H1 (cell line): ENCODE measurements around the gene C9orf50. TPM values are rescaled to one million over a fixed set of nuclear protein-coding genes. Genes with fewer than 3 reads are reported as not detected.
A peak's percentile ranks its signal among the peaks of the same experiment; 100 is the strongest.

Experiments used
- CTCF ChIA-PET: fragments of 300-600 bp; sonication (Branson Sonifier 250); formaldehyde crosslinking; loops from one replicate; lab custom pipeline; 2021; ENCODE audit not compliant: partially characterized antibody; lab: Charles Lee
- POLR2A ChIA-PET: fragments of 300-600 bp; sonication (Branson Sonifier 250); formaldehyde crosslinking; loops from one replicate; lab custom pipeline; 2021; ENCODE audit warnings: inconsistent platforms; ENCODE audit not compliant: partially characterized antibody; lab: Charles Lee
- DNase-seq, 2 experiments: peaks; one replicate each; pipeline versions ENCODE4 v3.0.0 to v3.0.0-alpha.2; 2010 to 2022; ENCODE audit warnings: low spot score in 2 of 2, low read depth in 1 of 2, mixed read lengths in 1 of 2
- FAIRE-seq: peaks from 2 replicates; lab custom pipeline; 2011; peaks lifted over from hg19 to GRCh38; lab: Jason Lieb, UNC
- H2AFZ ChIP-seq: 2 replicates; pipeline ENCODE4 v1.8.1; 2012; ENCODE audit warnings: low read length, inconsistent platforms
- H2AK5ac ChIP-seq: 2 replicates; pipeline ENCODE4 v1.6.1; 2013; ENCODE audit warnings: low read depth, low read length
- H2BK120ac ChIP-seq: replicated peaks from 2 replicates; pipeline ENCODE3; 2013; ENCODE audit warnings: low read depth, low read length, inconsistent platforms
- H2BK12ac ChIP-seq: 2 replicates; pipeline ENCODE4 v1.6.1; 2013; ENCODE audit warnings: low read depth, low read length
- H2BK15ac ChIP-seq: 2 replicates; pipeline ENCODE4 v1.6.1; 2013; ENCODE audit warnings: low read length
- H2BK20ac ChIP-seq: 2 replicates; pipeline ENCODE4 v1.6.1; 2013; ENCODE audit warnings: low read length
- H2BK5ac ChIP-seq: 2 replicates; pipeline ENCODE4 v1.6.1; 2013; ENCODE audit warnings: low read depth, low read length
- H3K14ac ChIP-seq: 2 replicates; pipeline ENCODE4 v1.6.1; 2013; ENCODE audit warnings: inconsistent platforms; ENCODE audit not compliant: insufficient read length
- H3K18ac ChIP-seq: 2 replicates; pipeline ENCODE4 v1.6.1; 2013; ENCODE audit warnings: low read length; ENCODE audit errors: extremely low read depth
- H3K23ac ChIP-seq: 2 replicates; pipeline ENCODE4 v1.6.1; 2013; ENCODE audit warnings: inconsistent platforms; ENCODE audit not compliant: insufficient read length
- H3K23me2 ChIP-seq: 2 replicates; pipeline ENCODE4 v1.6.1; 2013; ENCODE audit warnings: low read depth, low read length
- H3K27ac ChIP-seq: 2 replicates; pipeline ENCODE4 v1.6.1; 2011; ENCODE audit warnings: low read depth, low read length, inconsistent platforms
- H3K27me3 ChIP-seq, 4 experiments: replicated peaks in 1 of 4; 1 replicate in 1 of 4; 2 replicates in 3 of 4; pipeline versions ENCODE4 v1.6.1 to v1.8.1; 2011 to 2013; ENCODE audit warnings: low read length in 3 of 4, mild to moderate bottlenecking in 3 of 4, inconsistent platforms in 2 of 4, mixed read lengths in 2 of 4, moderate library complexity in 1 of 4; ENCODE audit not compliant: control insufficient read depth in 3 of 4, insufficient read depth in 3 of 4; ENCODE audit errors: extremely low read depth in 1 of 4
- H3K36me3 ChIP-seq, 4 experiments: 2 replicates each; pipeline versions ENCODE4 v1.6.1 to v1.8.1; 2011 to 2013; ENCODE audit warnings: mild to moderate bottlenecking in 4 of 4, low read length in 3 of 4, moderate library complexity in 2 of 4, control low read depth in 1 of 4, inconsistent platforms in 1 of 4; ENCODE audit not compliant: insufficient read depth in 4 of 4, control insufficient read depth in 2 of 4
- H3K4ac ChIP-seq: replicated peaks from 2 replicates; pipeline ENCODE3; 2013; ENCODE audit warnings: low read length, low read depth, mixed read lengths, inconsistent platforms; ENCODE audit not compliant: insufficient read length
- H3K4me1 ChIP-seq, 4 experiments: replicated peaks in 1 of 4; 1 replicate in 1 of 4; 2 replicates in 3 of 4; pipeline versions ENCODE4 v1.6.1 to v1.8.1; 2011 to 2013; ENCODE audit warnings: low read length in 3 of 4, inconsistent platforms in 2 of 4, mixed read lengths in 1 of 4; ENCODE audit not compliant: insufficient read depth in 4 of 4, control insufficient read depth in 3 of 4
- H3K4me2 ChIP-seq, 2 experiments: 2 replicates each; pipeline versions ENCODE4 v1.6.1 to v1.8.1; 2011 to 2013; ENCODE audit warnings: low read depth in 2 of 2, low read length in 2 of 2, control low read depth in 1 of 2, inconsistent platforms in 1 of 2, mild to moderate bottlenecking in 1 of 2; ENCODE audit not compliant: insufficient read depth in 1 of 2
- H3K4me3 ChIP-seq, 4 experiments: fragments of 200-600, 300-600 bp in 1 of 4; sonication (generic), shearing (Covaris generic), sonication (Bioruptor Twin) in 1 of 4; 2 replicates each; pipeline versions ENCODE4 v1.5.1 to v1.8.1; 2011 to 2016; ENCODE audit warnings: low read length in 4 of 4, low read depth in 3 of 4, control low read depth in 2 of 4, inconsistent platforms in 2 of 4, mild to moderate bottlenecking in 2 of 4, mixed read lengths in 1 of 4, moderate library complexity in 1 of 4; ENCODE audit not compliant: insufficient read depth in 2 of 4; ENCODE audit errors: extremely low read depth in 1 of 4
- H3K56ac ChIP-seq: replicated peaks from 2 replicates; pipeline ENCODE3; 2013; ENCODE audit warnings: low read depth, mild to moderate bottlenecking, mixed read lengths, low read length, inconsistent platforms; ENCODE audit not compliant: insufficient read length
- H3K79me1 ChIP-seq: 2 replicates; pipeline ENCODE4 v1.6.1; 2013; ENCODE audit warnings: low read depth, low read length, control low read depth
- H3K79me2 ChIP-seq, 2 experiments: 2 replicates each; pipeline versions ENCODE4 v1.6.1 to v1.8.1; 2012 to 2013; ENCODE audit warnings: low read length in 2 of 2, mild to moderate bottlenecking in 2 of 2, inconsistent platforms in 1 of 2; ENCODE audit not compliant: insufficient read depth in 2 of 2, control insufficient read depth in 1 of 2
- H3K9ac ChIP-seq, 4 experiments: replicated peaks in 1 of 4; 1 replicate in 1 of 4; 2 replicates in 3 of 4; pipeline versions ENCODE4 v1.6.1 to v1.8.1; 2011 to 2013; ENCODE audit warnings: low read depth in 3 of 4, low read length in 3 of 4, control low read depth in 2 of 4, mild to moderate bottlenecking in 2 of 4, moderate library complexity in 2 of 4, inconsistent platforms in 1 of 4; ENCODE audit errors: extremely low read depth in 1 of 4
- H3K9me3 ChIP-seq, 2 experiments: 2 replicates each; pipeline versions ENCODE4 v1.6.1 to v1.8.1; 2012 to 2013; ENCODE audit warnings: mild to moderate bottlenecking in 2 of 2, moderate library complexity in 2 of 2, control low read depth in 1 of 2, inconsistent platforms in 1 of 2, low read depth in 1 of 2, low read length in 1 of 2, mixed read lengths in 1 of 2; ENCODE audit not compliant: insufficient read depth in 2 of 2
- H4K20me1 ChIP-seq, 2 experiments: replicated peaks in 1 of 2; 2 replicates each; pipeline versions ENCODE3 to v1.8.1; 2011 to 2013; ENCODE audit warnings: inconsistent platforms in 2 of 2, low read length in 2 of 2, mild to moderate bottlenecking in 1 of 2; ENCODE audit not compliant: insufficient read depth in 2 of 2, control insufficient read depth in 1 of 2
- H4K5ac ChIP-seq: 2 replicates; pipeline ENCODE4 v1.6.1; 2013; ENCODE audit warnings: low read length, low read depth, mixed read lengths, inconsistent platforms; ENCODE audit not compliant: insufficient read length
- H4K8ac ChIP-seq: 2 replicates; pipeline ENCODE4 v1.8.0; 2013; ENCODE audit warnings: mild to moderate bottlenecking, moderate library complexity, low read length, inconsistent platforms; ENCODE audit not compliant: insufficient read depth; ENCODE audit errors: extremely low read depth
- H4K91ac ChIP-seq: replicated peaks from 2 replicates; pipeline ENCODE3; 2013; ENCODE audit warnings: low read length, mixed read lengths, inconsistent platforms; ENCODE audit not compliant: insufficient read length
- CBX5 ChIP-seq: fragments of 300-800, 300-1000 bp; sonication (generic); IDR thresholded peaks from 2 replicates; pipeline ENCODE4 v1.7.1; 2016; ENCODE audit warnings: antibody characterized with exemption, low read length, low read depth
- EP300 ChIP-seq, 2 experiments: IDR thresholded peaks; 1 replicate in 1 of 2; 2 replicates in 1 of 2; pipeline ENCODE4 v1.6.1; 2011 to 2012; ENCODE audit warnings: low read depth in 2 of 2, low read length in 2 of 2, mild to moderate bottlenecking in 2 of 2, borderline replicate concordance in 1 of 2, inconsistent platforms in 1 of 2, moderate library complexity in 1 of 2
- GABPA ChIP-seq: IDR thresholded peaks from 2 replicates; pipeline ENCODE4 v1.6.1; 2011; ENCODE audit warnings: mild to moderate bottlenecking, low read length, moderate library complexity, borderline replicate concordance; ENCODE audit not compliant: insufficient read depth
- KDM4A ChIP-seq: IDR thresholded peaks from one replicate; pipeline ENCODE4 v1.7.1; 2012; ENCODE audit warnings: low read depth, mild to moderate bottlenecking, moderate library complexity, low read length, inconsistent platforms; ENCODE audit not compliant: severe bottlenecking
- KDM5A ChIP-seq: fragments of 200-600 bp; IDR thresholded peaks from 2 replicates; pipeline ENCODE4 v1.7.1; 2012; ENCODE audit warnings: mild to moderate bottlenecking, low read length, inconsistent platforms, mixed read lengths
- NRF1 ChIP-seq: IDR thresholded peaks from 2 replicates; pipeline ENCODE4 v1.6.1; 2011; ENCODE audit warnings: mild to moderate bottlenecking, low read depth, low read length, improper control_type of control experiment
- SIRT6 ChIP-seq: IDR thresholded peaks from one replicate; pipeline ENCODE4 v1.7.1; 2012; ENCODE audit warnings: low read length, inconsistent platforms
- SUZ12 ChIP-seq: fragments of 200-600 bp; sonication (generic); IDR thresholded peaks from 2 replicates; pipeline ENCODE4 v1.6.1; 2012; ENCODE audit warnings: mild to moderate bottlenecking, inconsistent platforms, low read length, moderate library complexity, mixed read lengths
- TBP ChIP-seq: IDR thresholded peaks from 2 replicates; pipeline ENCODE4 v1.6.1; 2011; ENCODE audit warnings: low read depth, low read length, improper control_type of control experiment
- WGBS, 2 experiments: shearing (Covaris generic) in 1 of 2; methylation state at CpG; one replicate each; pipeline versions ENCODE4 v1.1.6 to v1.1.7; 2013 to 2015; ENCODE audit warnings: low lambda C conversion rate in 2 of 2, mixed read lengths in 2 of 2, inconsistent platforms in 1 of 2, low coverage in 1 of 2, missing lambda C conversion rate in 1 of 2; ENCODE audit not compliant: insufficient replicate concordance in 2 of 2, insufficient coverage in 1 of 2, insufficient read length in 1 of 2; ENCODE audit errors: extremely low coverage in 1 of 2, missing lambda C conversion rate in 1 of 2; 5-methylcytosine and 5-hydroxymethylcytosine counted together
- polyA plus RNA-seq, 7 experiments: library from polyadenylated mRNA; depleted of rRNA in 3 of 7; stranded (reverse) in 5 of 7; unstranded in 2 of 7; fragments of >200 nt in 5 of 7; fragments of 200-250 nt in 2 of 7; gene quantifications; 1 replicate in 5 of 7; 2 replicates in 1 of 7; 4 replicates in 1 of 7; pipeline versions ENCODE4 v1.2.1 to v1.2.3, GENCODE V29; 2011 to 2013; ENCODE audit warnings: missing spikeins in 2 of 7, mixed read lengths in 2 of 7
- total RNA-seq: library from RNA; stranded (reverse); fragmentation: NEBNext Ultra II Directional; extraction: Animal tissue kit (Norgen Biotek cat#: 25700); gene quantifications from 2 replicates; pipeline ENCODE4 v1.2.1, GENCODE V29; 2021
- TF ChIP-seq, protein P1 (sequence below): IDR thresholded peaks from 2 replicates; pipeline ENCODE4 v1.6.1; 2012; ENCODE audit warnings: inconsistent platforms

C9orf50 gene
- total and polyA plus RNA-seq, 2 of the 8 experiments (the other 6 are each of a cell fraction or from before 2014, with no cell fraction given): not detected

DNA sequence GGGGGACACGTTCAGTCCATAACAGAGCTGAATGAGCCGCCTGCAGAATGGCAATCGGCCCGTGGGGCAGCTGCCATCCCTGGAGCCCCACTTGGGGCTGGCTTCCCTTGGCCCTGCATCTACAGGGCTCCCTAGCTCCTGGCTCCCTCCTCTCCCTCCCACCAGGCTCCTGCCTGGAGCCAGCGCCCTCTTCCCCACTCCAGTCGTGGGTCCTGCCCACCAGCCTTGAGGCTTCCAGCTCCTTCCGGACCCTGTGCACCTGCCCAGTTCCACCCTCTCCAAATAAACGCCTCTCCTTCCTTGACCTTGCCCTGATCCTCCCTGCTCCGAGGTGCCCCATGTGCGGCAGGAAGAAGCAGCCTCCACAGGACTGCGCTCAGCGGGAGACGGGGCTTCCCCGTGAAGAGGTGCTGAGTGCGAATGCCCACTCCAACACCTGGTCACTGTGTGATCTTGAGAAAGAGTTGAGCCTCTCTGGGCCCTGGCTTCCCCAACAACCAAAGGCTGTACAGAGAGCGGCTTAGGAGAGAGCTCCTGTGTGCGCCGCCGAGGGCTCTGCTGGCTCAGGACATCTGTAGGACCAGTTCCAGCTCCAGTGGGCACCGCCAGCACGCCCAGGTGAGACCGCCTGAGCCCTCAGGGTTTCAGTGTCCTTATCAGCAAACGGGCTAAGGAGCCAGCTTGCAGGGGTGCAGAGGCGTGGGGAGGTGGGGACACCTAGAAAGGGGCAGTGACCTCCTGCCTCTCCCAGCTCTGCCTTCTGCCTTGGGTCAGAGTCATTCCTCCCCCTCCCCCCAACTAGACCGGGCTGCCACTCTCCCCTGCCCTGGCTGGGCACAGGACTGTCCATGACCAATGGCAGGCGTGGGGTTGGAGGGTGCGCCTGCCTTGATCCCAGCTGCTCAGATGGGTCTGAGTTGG is 12.1 kb downstream of the C9orf50 start:
- CTCF ChIA-PET: interaction anchor here (0.6 to 3.3 kb wide), 31 partner anchors 13 to 476 kb away, joined by 3 to 27 read pairs (median 4); partner anchors contain the start of genes C9orf50 and NTMT1
- no peak for TF ChIP-seq EP300 (IDR thresholded peaks at IDR 0.05; ENCODE audit: borderline replicate concordance in 1 of 2, low read depth in 2 of 2, low read length in 2 of 2)
- no peak for TF ChIP-seq CBX5
- TF ChIP-seq NRF1: no peak
- no peak for TF ChIP-seq TBP
- no peak for TF ChIP-seq SUZ12
- no peak for TF ChIP-seq KDM4A
- no peak for TF ChIP-seq GABPA
- TF ChIP-seq, protein P1, sequence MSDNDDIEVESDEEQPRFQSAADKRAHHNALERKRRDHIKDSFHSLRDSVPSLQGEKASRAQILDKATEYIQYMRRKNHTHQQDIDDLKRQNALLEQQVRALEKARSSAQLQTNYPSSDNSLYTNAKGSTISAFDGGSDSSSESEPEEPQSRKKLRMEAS: no peak
- no peak for TF ChIP-seq KDM5A
- no peak for TF ChIP-seq SIRT6

More for the DNA sequence above, 12.1 kb downstream of the C9orf50 start:
- Histone ChIP-seq H2BK120ac (peak overlapping the region; percentile 77), H2BK12ac (peak overlapping the region; percentile 91; the same call in 1 of the 2 replicates), H3K27me3 (peaks cover 0 to 7% (median 4%) of the 10 kb centered on the region in 4 experiments; a peak in 4 of 7 replicates), H3K23ac (no peak overlapping the region), H3K4me3 (no peak overlapping the region), H3K14ac (no peak overlapping the region), H4K8ac (no peak overlapping the region; the same call in 1 of the 2 replicates), H3K79me2 (no peaks in the 10 kb centered on the region), H3K4me1 (peaks cover 0 to 18% (median 10%) of the 10 kb centered on the region in 4 experiments; a peak in 6 of 7 replicates), H3K4ac (peak overlapping the region; percentile 72), H3K4me2 (peak overlapping the region in 1 of 2 experiments; percentile 11; a peak in 1 of 4 replicates), H3K79me1 (no peaks in the 10 kb centered on the region), H4K5ac (no peak overlapping the region), H3K18ac (peak overlapping the region; percentile 87), H4K20me1 (no peaks in the 10 kb centered on the region), H2BK5ac (peak overlapping the region; percentile 75; the same call in 1 of the 2 replicates), H2BK20ac (peak overlapping the region; percentile 90), H4K91ac (peak overlapping the region; percentile 88), H3K27ac (no peak overlapping the region), H3K9me3 (no peaks in the 10 kb centered on the region), H3K56ac (no peak overlapping the region), H3K9ac (no peak overlapping the region), H3K36me3 (no peaks in the 10 kb centered on the region), H2BK15ac (peak overlapping the region; percentile 81; the same call in 1 of the 2 replicates), H2AFZ (no peak overlapping the region), H3K23me2 (peaks cover 8% of the 10 kb centered on the region; the same call in 1 of the 2 replicates), H2AK5ac (no peak overlapping the region; the same call in 1 of the 2 replicates)
- DNase-seq (no peak), FAIRE-seq (no peak)
- POLR2A ChIA-PET: interaction anchor here (0.6 to 2.1 kb wide), 12 partner anchors 11 to 475 kb away, joined by 3 to 10 read pairs (median 4); partner anchors contain the start of gene IER5L
- WGBS, 2 experiments: 77% methylated on average over 26 of the region's 27 CpGs; no CpG with 5 or more reads in 1 of the 2 experiments
